ENCODE results near the gene ARF4. TPM values are rescaled to one million over a fixed set of nuclear protein-coding genes. Genes with fewer than 3 reads are reported as not detected.

The ARF4 gene
- total and polyA plus RNA-seq, 2 donors (not counting 1 experiment from before 2014, with no cell fraction given), result 30.2 to 38.1 TPM

GRCh38 chr3:57577801-57578200 is 19.3 kb downstream of the ARF4 start:
- H3K27ac Mint-ChIP-seq, result no peak overlapping the region
- Histone ChIP-seq H3K9me3 (ENCODE audit: control extremely low read depth in 1 of 3, control insufficient read depth in 2 of 3, insufficient read depth in 1 of 3, low read length in 2 of 3) (no peaks in the 10 kb centered on the region), H3K9ac (ENCODE audit: low read length) (no peak overlapping the region), H2AFZ (ENCODE audit: insufficient read depth, low read depth, low read length, poor library complexity, severe bottlenecking) (no peak overlapping the region), H3K36me3 (replicated peaks in 1 of 2; ENCODE audit: control extremely low read depth in 1 of 2, control insufficient read depth in 1 of 2, extremely low read depth in 1 of 2, insufficient read depth in 2 of 2, low read length in 1 of 2) (peaks cover 7 to 63% of the 10 kb centered on the region in 2 experiments), H3K4me2 (replicated peaks; ENCODE audit: low read depth, low read length, poor library complexity, severe bottlenecking) (no peak overlapping the region), H3K79me2 (ENCODE audit: control insufficient read depth, insufficient read depth, low read length) (peaks cover 46% of the 10 kb centered on the region), H3K27ac (ENCODE audit: low read length in 2 of 2) (no peak overlapping the region), H3K4me1 (ENCODE audit: control insufficient read depth in 2 of 2, insufficient read depth in 2 of 2, low read length in 2 of 2) (peaks cover 0 to 3% of the 10 kb centered on the region in 2 donors), H4K20me1 (ENCODE audit: control insufficient read depth, insufficient read depth, low read length, poor library complexity, severe bottlenecking) (peaks cover 19% of the 10 kb centered on the region), H3K4me3 (ENCODE audit: control extremely low read depth in 1 of 5, extremely low read depth in 1 of 5, insufficient read depth in 1 of 5, low read depth in 2 of 5, low read length in 4 of 5) (no peak overlapping the region), H3K27me3 (replicated peaks in 1 of 4; ENCODE audit: control extremely low read depth in 1 of 4, control insufficient read depth in 3 of 4, insufficient read depth in 4 of 4, low read length in 3 of 4) (no peaks in the 10 kb centered on the region)
- no peaks in the 10 kb centered on the region for H3K27me3 Mint-ChIP-seq
- peaks cover 7% of the 10 kb centered on the region for H3K4me1 Mint-ChIP-seq
- DNase-seq, result no peak
- ATAC-seq (ENCODE audit: low read depth), result no peak
- POLR2A ChIA-PET, result no interaction called here
- intact Hi-C loops (cut with micrococcal nuclease), result no loop called here
- no peak overlapping the region for H3K4me3 Mint-ChIP-seq
- CTCF ChIA-PET, result no interaction called here
- WGBS (ENCODE audit: insufficient coverage), result no CpG with 5 or more reads among the region's 9 CpGs
- H3K9me3 Mint-ChIP-seq (ENCODE audit: insufficient read depth), result no peaks in the 10 kb centered on the region
- TF ChIP-seq, protein P1, sequence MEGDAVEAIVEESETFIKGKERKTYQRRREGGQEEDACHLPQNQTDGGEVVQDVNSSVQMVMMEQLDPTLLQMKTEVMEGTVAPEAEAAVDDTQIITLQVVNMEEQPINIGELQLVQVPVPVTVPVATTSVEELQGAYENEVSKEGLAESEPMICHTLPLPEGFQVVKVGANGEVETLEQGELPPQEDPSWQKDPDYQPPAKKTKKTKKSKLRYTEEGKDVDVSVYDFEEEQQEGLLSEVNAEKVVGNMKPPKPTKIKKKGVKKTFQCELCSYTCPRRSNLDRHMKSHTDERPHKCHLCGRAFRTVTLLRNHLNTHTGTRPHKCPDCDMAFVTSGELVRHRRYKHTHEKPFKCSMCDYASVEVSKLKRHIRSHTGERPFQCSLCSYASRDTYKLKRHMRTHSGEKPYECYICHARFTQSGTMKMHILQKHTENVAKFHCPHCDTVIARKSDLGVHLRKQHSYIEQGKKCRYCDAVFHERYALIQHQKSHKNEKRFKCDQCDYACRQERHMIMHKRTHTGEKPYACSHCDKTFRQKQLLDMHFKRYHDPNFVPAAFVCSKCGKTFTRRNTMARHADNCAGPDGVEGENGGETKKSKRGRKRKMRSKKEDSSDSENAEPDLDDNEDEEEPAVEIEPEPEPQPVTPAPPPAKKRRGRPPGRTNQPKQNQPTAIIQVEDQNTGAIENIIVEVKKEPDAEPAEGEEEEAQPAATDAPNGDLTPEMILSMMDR (IDR thresholded peaks at IDR 0.05), result no peak
- no peak for TF ChIP-seq EZH2 (IDR thresholded peaks at IDR 0.05; ENCODE audit: borderline replicate concordance, insufficient read depth, low read depth, low read length, poor library complexity, severe bottlenecking)

DNA sequence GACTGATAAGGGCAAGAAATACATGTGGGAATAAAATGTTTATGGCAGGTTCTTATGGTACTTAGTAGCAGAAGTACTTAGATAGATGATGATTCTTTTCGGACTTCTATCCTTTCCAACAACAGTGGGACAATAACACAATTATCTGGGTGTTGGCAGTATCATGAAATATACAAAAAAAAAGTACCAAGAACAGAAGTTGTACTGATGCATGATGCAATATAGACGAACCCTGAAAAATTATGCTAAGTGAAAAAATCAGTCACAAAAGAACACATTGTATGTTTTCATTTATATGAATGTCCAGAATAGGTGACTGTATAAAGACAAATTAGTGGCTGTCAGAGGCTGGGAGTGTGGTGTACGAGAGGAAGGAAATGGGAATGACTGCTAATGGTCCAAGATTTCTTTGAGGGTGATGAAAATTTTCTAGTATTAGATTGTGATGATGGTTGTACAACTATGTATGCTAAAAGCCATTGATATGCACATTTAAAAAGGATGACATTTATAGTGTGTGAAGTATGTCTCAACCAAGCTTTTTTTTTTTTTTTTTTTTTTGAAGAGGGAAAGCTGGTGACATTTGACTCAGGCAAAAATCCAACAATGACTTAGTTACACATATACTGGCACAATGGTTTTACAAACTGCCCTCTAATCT is 21.0 kb downstream of the ARF4 start:
- no peak overlapping the region for H3K4me2 ChIP-seq (replicated peaks; ENCODE audit: low read depth, low read length, poor library complexity, severe bottlenecking)
- TF ChIP-seq, protein P1 (IDR thresholded peaks at IDR 0.05), result no peak
- TF ChIP-seq EZH2 (IDR thresholded peaks at IDR 0.05; ENCODE audit: borderline replicate concordance, insufficient read depth, low read depth, low read length, poor library complexity, severe bottlenecking), result no peak
- ChIA-PET CTCF (no interaction called here), POLR2A (no interaction called here)
- peaks cover 4% of the 10 kb centered on the region for H3K4me1 Mint-ChIP-seq
- peaks cover 4% of the 10 kb centered on the region for H4K20me1 ChIP-seq (ENCODE audit: control insufficient read depth, insufficient read depth, low read length, poor library complexity, severe bottlenecking)
- ATAC-seq (ENCODE audit: low read depth) (no peak), DNase-seq (no peak)
- H3K4me3 Mint-ChIP-seq, result no peak overlapping the region
- peaks cover 32% of the 10 kb centered on the region for H3K79me2 ChIP-seq (ENCODE audit: control insufficient read depth, insufficient read depth, low read length)
- no peaks in the 10 kb centered on the region for H3K27me3 Mint-ChIP-seq
- H3K27ac Mint-ChIP-seq, result no peak overlapping the region
- H3K9me3 ChIP-seq (ENCODE audit: control extremely low read depth in 1 of 3, control insufficient read depth in 2 of 3, insufficient read depth in 1 of 3, low read length in 2 of 3), result no peaks in the 10 kb centered on the region
- H3K4me3 ChIP-seq (ENCODE audit: control extremely low read depth in 1 of 5, extremely low read depth in 1 of 5, insufficient read depth in 1 of 5, low read depth in 2 of 5, low read length in 4 of 5), result no peak overlapping the region
- no peaks in the 10 kb centered on the region for H3K4me1 ChIP-seq (ENCODE audit: control insufficient read depth in 2 of 2, insufficient read depth in 2 of 2, low read length in 2 of 2)
- no peaks in the 10 kb centered on the region for H3K9me3 Mint-ChIP-seq (ENCODE audit: insufficient read depth)
- H3K9ac ChIP-seq (ENCODE audit: low read length), result no peak overlapping the region
- H3K27ac ChIP-seq (ENCODE audit: low read length in 2 of 2), result no peak overlapping the region
- H3K36me3 ChIP-seq (replicated peaks in 1 of 2; ENCODE audit: control extremely low read depth in 1 of 2, control insufficient read depth in 1 of 2, extremely low read depth in 1 of 2, insufficient read depth in 2 of 2, low read length in 1 of 2), result peaks cover 7 to 74% of the 10 kb centered on the region in 2 experiments
- intact Hi-C loops (cut with micrococcal nuclease), result no loop called here
- 100% methylated on average over 1 of the region's 3 CpGs for WGBS (ENCODE audit: insufficient coverage)
- no peaks in the 10 kb centered on the region for H3K27me3 ChIP-seq (replicated peaks in 1 of 4; ENCODE audit: control extremely low read depth in 1 of 4, control insufficient read depth in 3 of 4, insufficient read depth in 4 of 4, low read length in 3 of 4)
- no peak overlapping the region for H2AFZ ChIP-seq (ENCODE audit: insufficient read depth, low read depth, low read length, poor library complexity, severe bottlenecking)

Measured in B cell (primary cell).